Left ventricle myocardium inferior (tissue), 1 donor: ENCODE measurements around the gene SLC4A4. TPM values are rescaled to one million over a fixed set of nuclear protein-coding genes. Genes with fewer than 3 reads are reported as not detected.

ENCODE experiments used
- DNase-seq: peaks from one replicate; pipeline ENCODE4 v3.0.0-alpha.2; 2020
- H3K27ac ChIP-seq: fragments of 200-600 bp; replicated peaks from 2 replicates; pipeline ENCODE4 v1.8.0; 2021
- H3K27me3 ChIP-seq: fragments of 200-600 bp; 2 replicates; pipeline ENCODE4 v1.8.0; 2021; ENCODE audit warnings: low read depth
- H3K36me3 ChIP-seq: fragments of 200-600 bp; 2 replicates; pipeline ENCODE4 v1.8.0; 2021
- H3K4me1 ChIP-seq: fragments of 200-600 bp; 2 replicates; pipeline ENCODE4 v1.8.0; 2021
- H3K4me3 ChIP-seq: fragments of 200-600 bp; 2 replicates; pipeline ENCODE4 v1.8.0; 2021; ENCODE audit warnings: mild to moderate bottlenecking, moderate library complexity
- H3K9me3 ChIP-seq: fragments of 200-600 bp; replicated peaks from 2 replicates; pipeline ENCODE4 v1.8.0; 2021
- CTCF ChIP-seq: fragments of 200-600 bp; IDR thresholded peaks from 2 replicates; pipeline ENCODE4 v1.8.0; 2021; ENCODE audit warnings: antibody characterized with exemption, mild to moderate bottlenecking, borderline replicate concordance
- intact Hi-C: fragments of 100-400 bp; cut with micrococcal nuclease; formaldehyde crosslinking; loops from one replicate; pipeline ENCODE4 v1.11.0; 2022
- total RNA-seq: library from RNA; stranded (reverse); fragmentation: NEBNext Ultra II Directional; extraction: Animal tissue kit (Norgen Biotek cat#: 25700); gene quantifications from one replicate; pipeline ENCODE4 v1.2.1, GENCODE V29; 2021
- donor health status: DM: no; HTN: yes; CAD: no; lungs with severe emphysema.

The SLC4A4 gene
- total RNA-seq, 1 donor from 2014 or later, result 29.8 TPM

GRCh38 chr4:71474731-71475130 is 135.9 kb downstream of the SLC4A4 start:
- H3K9me3 ChIP-seq, result no peaks in the 10 kb centered on the region
- no peak overlapping the region for H3K27ac ChIP-seq
- H3K27me3 ChIP-seq, result no peaks in the 10 kb centered on the region
- no peak for TF ChIP-seq CTCF
- H3K4me3 ChIP-seq, result no peak overlapping the region
- no peaks in the 10 kb centered on the region for H3K36me3 ChIP-seq
- intact Hi-C loops, result no loop called here
- no peak for DNase-seq
- H3K4me1 ChIP-seq, result no peaks in the 10 kb centered on the region

- Histone ChIP-seq H3K9me3 (no peaks in the 10 kb centered on the region), H3K27me3 (no peaks in the 10 kb centered on the region), H3K4me1 (peaks cover 4% of the 10 kb centered on the region), H3K36me3 (no peaks in the 10 kb centered on the region), H3K4me3 (no peak overlapping the region), H3K27ac (no peak overlapping the region)
- intact Hi-C loops, result no loop called here
- no peak for TF ChIP-seq CTCF
- no peak for DNase-seq
Measured at GRCh38 chr4:71476240-71476639, 137.4 kb downstream of the SLC4A4 start.

DNA sequence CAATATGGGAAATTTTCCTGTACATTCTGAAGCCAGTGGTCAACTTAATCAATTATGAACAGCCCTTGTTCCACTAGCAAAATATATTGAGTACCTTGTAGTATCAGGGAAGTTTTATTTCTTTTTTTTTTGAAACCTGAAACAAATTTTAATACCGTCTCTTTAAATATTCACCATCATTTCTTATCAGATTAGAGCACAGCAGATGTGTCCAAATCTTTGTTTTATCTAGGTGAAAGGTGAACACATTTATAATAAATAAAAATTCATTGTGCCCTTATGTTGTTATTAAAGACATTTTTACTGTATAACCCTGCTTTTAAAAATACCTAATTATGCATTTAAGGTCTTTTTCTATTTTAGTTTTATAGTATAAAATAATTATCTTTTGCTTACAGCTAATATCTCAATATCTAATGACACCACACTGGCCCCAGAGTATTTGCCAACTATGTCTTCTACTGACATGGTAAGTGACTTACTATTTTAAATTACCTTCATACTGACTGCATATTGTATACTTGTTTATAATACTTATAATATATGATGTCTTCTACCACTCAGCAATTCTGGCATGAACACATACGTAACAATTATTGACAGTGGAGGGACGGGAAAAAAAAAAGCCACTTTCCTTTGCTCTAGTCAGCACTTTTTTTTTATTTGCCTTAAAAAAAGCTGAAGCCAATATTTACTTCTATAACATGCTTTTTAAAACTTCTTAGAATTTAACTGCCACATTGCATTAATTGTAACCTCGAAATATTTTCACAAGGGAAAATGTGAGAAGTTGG is 147.9 kb downstream of the SLC4A4 start:
- intact Hi-C loops, result no loop called here
- no peak for DNase-seq
- H3K27me3 ChIP-seq, result no peaks in the 10 kb centered on the region
- no peak for TF ChIP-seq CTCF
- H3K27ac ChIP-seq, result peak overlapping the region; percentile 25
- no peaks in the 10 kb centered on the region for H3K36me3 ChIP-seq
- no peaks in the 10 kb centered on the region for H3K9me3 ChIP-seq
- H3K4me1 ChIP-seq, result peaks cover 26% of the 10 kb centered on the region
- peak overlapping the region; percentile 1 for H3K4me3 ChIP-seq

GRCh38 chr4:71487344-71487920 is 148.6 kb downstream of the SLC4A4 start:
- intact Hi-C loops, result no loop called here
- H3K36me3 ChIP-seq, result no peaks in the 10 kb centered on the region
- peak overlapping the region; percentile 25 for H3K27ac ChIP-seq
- peaks cover 22% of the 10 kb centered on the region for H3K4me1 ChIP-seq
- peak overlapping the region; percentile 1 for H3K4me3 ChIP-seq
- no peak for TF ChIP-seq CTCF
- no peak for DNase-seq
- no peaks in the 10 kb centered on the region for H3K27me3 ChIP-seq
- no peaks in the 10 kb centered on the region for H3K9me3 ChIP-seq

GRCh38 chr4:71494539-71494938 is 155.7 kb downstream of the SLC4A4 start:
- no peak for TF ChIP-seq CTCF
- Histone ChIP-seq H3K9me3 (no peaks in the 10 kb centered on the region), H3K4me1 (no peaks in the 10 kb centered on the region), H3K27me3 (no peaks in the 10 kb centered on the region), H3K36me3 (no peaks in the 10 kb centered on the region), H3K27ac (no peak overlapping the region), H3K4me3 (no peak overlapping the region)
- intact Hi-C loops, result no loop called here
- no peak for DNase-seq
